ENCODE measurements around the gene EYA4. TPM values are rescaled to one million over a fixed set of nuclear protein-coding genes. Genes with fewer than 3 reads are reported as not detected.

Gene EYA4, protein sequence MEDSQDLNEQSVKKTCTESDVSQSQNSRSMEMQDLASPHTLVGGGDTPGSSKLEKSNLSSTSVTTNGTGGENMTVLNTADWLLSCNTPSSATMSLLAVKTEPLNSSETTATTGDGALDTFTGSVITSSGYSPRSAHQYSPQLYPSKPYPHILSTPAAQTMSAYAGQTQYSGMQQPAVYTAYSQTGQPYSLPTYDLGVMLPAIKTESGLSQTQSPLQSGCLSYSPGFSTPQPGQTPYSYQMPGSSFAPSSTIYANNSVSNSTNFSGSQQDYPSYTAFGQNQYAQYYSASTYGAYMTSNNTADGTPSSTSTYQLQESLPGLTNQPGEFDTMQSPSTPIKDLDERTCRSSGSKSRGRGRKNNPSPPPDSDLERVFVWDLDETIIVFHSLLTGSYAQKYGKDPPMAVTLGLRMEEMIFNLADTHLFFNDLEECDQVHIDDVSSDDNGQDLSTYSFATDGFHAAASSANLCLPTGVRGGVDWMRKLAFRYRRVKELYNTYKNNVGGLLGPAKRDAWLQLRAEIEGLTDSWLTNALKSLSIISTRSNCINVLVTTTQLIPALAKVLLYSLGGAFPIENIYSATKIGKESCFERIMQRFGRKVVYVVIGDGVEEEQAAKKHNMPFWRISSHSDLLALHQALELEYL
- 15.4 TPM for total RNA-seq
- long read RNA-seq, full-length matches to known transcripts: 3 of 9 reads
- long read RNA-seq, partial matches to known transcripts: 3 of 9 reads
- long read RNA-seq, other reads (novel, unspliced or antisense): 3 of 9 reads

DNA sequence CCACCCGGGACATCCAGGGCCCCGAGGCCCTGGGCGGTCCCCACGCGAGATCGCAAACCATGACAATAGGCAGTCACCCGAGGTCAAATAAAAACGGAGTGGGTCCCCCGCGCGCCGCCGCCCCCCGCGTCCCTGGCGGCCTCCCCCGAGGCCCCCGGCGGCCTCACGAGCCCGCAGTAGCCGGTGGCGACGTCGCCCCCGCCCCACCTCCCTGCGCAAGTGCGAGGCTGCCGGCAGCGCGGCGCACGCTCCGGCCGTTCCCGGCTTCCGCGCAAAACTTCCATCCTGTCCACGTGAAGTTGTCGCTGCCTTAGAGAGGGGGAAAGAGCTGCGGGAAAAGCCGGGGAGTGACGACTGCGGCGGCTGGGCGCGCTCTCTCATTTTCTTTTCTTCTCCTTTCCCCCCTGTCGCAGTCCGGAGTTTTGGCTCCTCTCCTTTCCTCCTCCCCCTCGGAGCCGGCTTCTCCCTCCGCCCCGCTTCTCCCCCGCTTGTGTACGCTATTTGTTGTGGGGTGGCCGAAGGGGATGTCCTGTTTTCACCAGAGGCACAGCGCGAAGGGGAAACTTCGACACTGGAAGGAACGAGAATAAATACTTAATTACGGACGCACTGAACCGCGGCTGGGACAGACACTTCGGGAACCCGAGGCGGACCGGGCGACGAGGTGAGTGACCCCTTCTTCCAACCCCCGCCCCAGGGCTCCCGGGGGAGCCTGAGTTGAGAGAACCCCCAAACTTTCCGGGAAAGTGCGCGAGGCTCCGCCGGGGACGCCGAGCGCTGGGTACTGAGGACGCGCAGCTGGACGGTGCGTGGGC, at the start of gene EYA4:
Gene EYA4 (plus strand): TSS at position 272 of the 815 bp plus-strand sequence. CDS start 33,424 bp downstream, outside the sequence.
- H3K27ac ChIP-seq (replicated peaks): peak within 1 kb of the TSS; percentile 89
- TF ChIP-seq, protein P1, sequence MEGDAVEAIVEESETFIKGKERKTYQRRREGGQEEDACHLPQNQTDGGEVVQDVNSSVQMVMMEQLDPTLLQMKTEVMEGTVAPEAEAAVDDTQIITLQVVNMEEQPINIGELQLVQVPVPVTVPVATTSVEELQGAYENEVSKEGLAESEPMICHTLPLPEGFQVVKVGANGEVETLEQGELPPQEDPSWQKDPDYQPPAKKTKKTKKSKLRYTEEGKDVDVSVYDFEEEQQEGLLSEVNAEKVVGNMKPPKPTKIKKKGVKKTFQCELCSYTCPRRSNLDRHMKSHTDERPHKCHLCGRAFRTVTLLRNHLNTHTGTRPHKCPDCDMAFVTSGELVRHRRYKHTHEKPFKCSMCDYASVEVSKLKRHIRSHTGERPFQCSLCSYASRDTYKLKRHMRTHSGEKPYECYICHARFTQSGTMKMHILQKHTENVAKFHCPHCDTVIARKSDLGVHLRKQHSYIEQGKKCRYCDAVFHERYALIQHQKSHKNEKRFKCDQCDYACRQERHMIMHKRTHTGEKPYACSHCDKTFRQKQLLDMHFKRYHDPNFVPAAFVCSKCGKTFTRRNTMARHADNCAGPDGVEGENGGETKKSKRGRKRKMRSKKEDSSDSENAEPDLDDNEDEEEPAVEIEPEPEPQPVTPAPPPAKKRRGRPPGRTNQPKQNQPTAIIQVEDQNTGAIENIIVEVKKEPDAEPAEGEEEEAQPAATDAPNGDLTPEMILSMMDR (IDR thresholded peaks at IDR 0.05; ENCODE audit: borderline replicate concordance): no peak
- H3K9me3 ChIP-seq (replicated peaks): no peaks in the 10 kb centered on the region
- peaks cover 42% of the 10 kb centered on the region for H3K4me1 ChIP-seq
- DNase-seq: peak; percentile 44
- peaks cover 62% of the 10 kb centered on the region for H3K27me3 ChIP-seq (ENCODE audit: low read depth)
- intact Hi-C loops (cut with micrococcal nuclease): no loop called here
- H3K36me3 ChIP-seq: no peaks in the 10 kb centered on the region
- H3K4me3 ChIP-seq: peak within 1 kb of the TSS; percentile 76

DNA sequence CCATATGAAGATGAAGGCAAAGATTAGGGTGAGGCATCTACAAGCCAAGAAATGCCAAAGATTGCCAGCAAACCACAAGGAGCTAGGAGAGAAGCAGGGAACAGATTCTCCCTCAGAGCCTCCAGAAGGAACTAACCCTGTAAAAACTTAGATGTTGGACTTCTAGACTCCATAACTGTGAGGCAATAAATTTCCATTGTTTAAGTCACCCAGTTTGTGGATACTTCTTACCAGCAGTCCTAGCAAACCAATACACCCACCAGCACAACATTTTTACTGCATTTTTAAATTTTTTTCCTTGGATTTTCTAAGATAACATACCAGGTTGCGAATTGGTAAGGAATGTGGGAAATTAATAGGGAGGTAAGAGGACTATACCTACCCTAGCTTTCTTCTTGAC, 47.8 kb upstream of the EYA4 start:
- Histone ChIP-seq H3K4me3 (no peak overlapping the region), H3K27me3 (ENCODE audit: low read depth) (no peaks in the 10 kb centered on the region), H3K36me3 (no peaks in the 10 kb centered on the region), H3K27ac (replicated peaks) (no peak overlapping the region), H3K9me3 (replicated peaks) (peaks cover 16% of the 10 kb centered on the region), H3K4me1 (peaks cover 4% of the 10 kb centered on the region)
- no peak for DNase-seq
- intact Hi-C loops (cut with micrococcal nuclease): no loop called here
- TF ChIP-seq, protein P1 (IDR thresholded peaks at IDR 0.05; ENCODE audit: borderline replicate concordance): no peak

DNA sequence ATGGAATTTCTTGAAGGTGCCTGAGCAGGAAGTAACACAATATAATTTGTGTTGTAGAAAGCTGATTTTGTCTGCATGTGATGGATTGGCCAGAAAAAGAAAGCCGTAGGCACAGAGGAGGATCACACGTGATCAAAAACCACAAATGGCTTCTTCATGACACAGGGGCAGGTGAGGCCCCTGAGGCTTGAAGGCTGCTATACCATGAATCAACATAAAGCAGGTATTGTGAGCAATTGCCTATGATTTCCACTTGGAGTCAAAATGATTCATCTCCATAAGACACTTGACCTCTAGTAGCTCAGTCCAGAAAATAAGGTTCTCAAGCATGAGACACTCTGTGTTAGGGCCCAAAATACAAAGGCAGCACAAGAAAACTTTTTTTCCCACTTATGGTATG, 42.4 kb upstream of the EYA4 start:
- Histone ChIP-seq H3K27me3 (ENCODE audit: low read depth) (no peaks in the 10 kb centered on the region), H3K36me3 (no peaks in the 10 kb centered on the region), H3K27ac (replicated peaks) (no peak overlapping the region), H3K4me3 (no peak overlapping the region), H3K9me3 (replicated peaks) (peaks cover 11% of the 10 kb centered on the region), H3K4me1 (no peaks in the 10 kb centered on the region)
- DNase-seq: no peak
- TF ChIP-seq, protein P1 (IDR thresholded peaks at IDR 0.05; ENCODE audit: borderline replicate concordance): no peak
- intact Hi-C loops (cut with micrococcal nuclease): no loop called here

DNA sequence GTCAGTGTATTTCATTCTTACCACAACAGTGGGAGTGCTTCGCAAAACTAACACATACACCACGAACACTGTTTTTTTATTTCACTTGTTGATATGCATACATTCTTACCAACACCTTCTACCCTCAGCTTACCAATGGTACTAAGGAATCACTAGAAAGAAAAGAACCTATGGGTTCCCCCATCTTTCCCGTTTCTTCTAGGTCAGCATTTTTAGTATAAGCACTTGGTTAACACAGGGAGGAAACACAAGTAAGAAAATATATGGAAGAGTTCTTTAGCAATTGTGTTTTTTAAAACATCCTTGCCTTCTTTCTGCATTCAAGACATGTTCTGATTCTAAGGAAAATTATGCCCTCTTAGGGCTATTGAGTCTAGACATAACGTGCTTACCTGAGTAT, 39.9 kb upstream of the EYA4 start:
- Histone ChIP-seq H3K27me3 (ENCODE audit: low read depth) (no peaks in the 10 kb centered on the region), H3K27ac (replicated peaks) (no peak overlapping the region), H3K4me1 (peaks cover 10% of the 10 kb centered on the region), H3K9me3 (replicated peaks) (no peaks in the 10 kb centered on the region), H3K4me3 (no peak overlapping the region), H3K36me3 (no peaks in the 10 kb centered on the region)
- TF ChIP-seq, protein P1 (IDR thresholded peaks at IDR 0.05; ENCODE audit: borderline replicate concordance): no peak
- DNase-seq: no peak
- intact Hi-C loops (cut with micrococcal nuclease): no loop called here

Data from left ventricle myocardium inferior (tissue), 1 donor.